Subcutaneous abdominal adipose tissue (tissue), 5 donors: Measurements from ENCODE around the gene LZTR1.
"Not testable (repeated sequence)": the region's sequence is repeated elsewhere in the genome, so short reads cannot be mapped to it uniquely, and the experiment has no call there.

Experiments used
- H3K27ac ChIP-seq: one replicate; pipeline ENCODE4 v1.7.0; 2013; ENCODE audit warnings: low read depth, mild to moderate bottlenecking, inconsistent platforms, low read length, moderate library complexity
- H3K27me3 ChIP-seq, 5 donors: one replicate each; pipeline ENCODE4 v1.7.0; 2013; ENCODE audit warnings: low read length in 5 of 5, inconsistent platforms in 1 of 5; ENCODE audit not compliant: control insufficient read depth in 5 of 5, insufficient read depth in 4 of 5
- H3K36me3 ChIP-seq, 5 donors: one replicate each; pipeline ENCODE4 v1.7.0; 2013; ENCODE audit warnings: low read length in 5 of 5; ENCODE audit not compliant: control insufficient read depth in 5 of 5, insufficient read depth in 5 of 5
- H3K4me1 ChIP-seq, 5 donors: one replicate each; pipeline ENCODE4 v1.7.0; 2013; ENCODE audit warnings: low read length in 5 of 5, mild to moderate bottlenecking in 3 of 5, moderate library complexity in 1 of 5; ENCODE audit not compliant: control insufficient read depth in 5 of 5, insufficient read depth in 5 of 5
- H3K4me3 ChIP-seq, 5 donors: one replicate each; pipeline ENCODE4 v1.7.0; 2013; ENCODE audit warnings: low read length in 5 of 5, low read depth in 1 of 5
- H3K9ac ChIP-seq, 5 donors: one replicate each; pipeline ENCODE4 v1.7.0; 2013; ENCODE audit warnings: low read length in 5 of 5, mild to moderate bottlenecking in 4 of 5, moderate library complexity in 3 of 5
- H3K9me3 ChIP-seq, 5 donors: one replicate each; pipeline ENCODE4 v1.7.0; 2013; ENCODE audit warnings: low read length in 5 of 5; ENCODE audit not compliant: control insufficient read depth in 5 of 5
- donor health status: healthy.
- donor health status: healthy.
- donor health status: healthy.
- donor health status: healthy.
- donor health status: healthy.

The LZTR1 gene

DNA sequence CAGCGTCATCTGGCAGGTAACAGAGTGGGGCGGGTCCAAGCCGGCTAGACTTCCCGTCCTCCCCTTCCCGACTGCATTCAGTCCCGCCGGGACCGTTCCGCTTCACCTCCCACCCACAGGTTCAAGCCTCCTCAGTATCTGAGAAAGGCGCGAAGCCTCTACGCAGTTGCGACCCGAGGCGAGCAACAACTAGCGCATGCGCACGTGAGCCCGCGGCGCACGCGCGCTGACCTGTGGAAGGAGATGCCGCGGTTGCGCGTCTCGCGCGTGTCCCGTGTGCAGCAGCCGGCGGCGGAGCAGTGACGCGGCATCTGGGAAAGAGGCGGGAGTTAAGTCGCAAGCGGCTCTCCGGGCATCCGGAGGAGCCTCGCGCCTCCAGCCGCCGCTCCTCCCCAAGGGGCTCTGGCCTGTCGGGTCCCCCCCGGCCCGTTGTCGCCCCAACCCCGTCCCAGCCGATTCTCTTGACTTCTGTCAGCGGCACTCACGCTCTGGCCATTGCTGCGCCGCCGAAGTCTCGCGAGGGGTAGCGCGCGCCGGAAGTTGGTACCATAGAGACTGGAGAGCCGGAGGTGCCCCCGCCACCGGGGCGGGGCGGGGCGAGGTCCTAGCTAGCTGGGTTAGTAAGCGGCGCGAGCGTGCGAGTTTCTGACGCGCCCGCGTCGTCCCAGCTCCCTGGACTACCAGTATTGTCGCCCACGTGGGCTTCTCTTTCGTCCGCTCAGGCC lies 19.7 kb downstream of the LZTR1 start, which contains the start of gene THAP7:
THAP7 (minus strand) TSS at position 518 of the 725 bp plus-strand sequence; CDS start at position 311, 207 bp downstream.
- H3K36me3 ChIP-seq, result peaks cover 0 to 34% (median 29%) of the 10 kb centered on the region in 5 donors
- H3K9ac ChIP-seq, result peak within 1 kb of the TSS; percentile 73 to 92 (median 91)
- peaks cover 10 to 39% (median 35%) of the 10 kb centered on the region in 5 donors for H3K4me1 ChIP-seq
- peak within 1 kb of the TSS; percentile 64 to 88 (median 86) for H3K4me3 ChIP-seq
- no peaks in the 10 kb centered on the region for H3K9me3 ChIP-seq
- H3K27me3 ChIP-seq, result no peaks in the 10 kb centered on the region
- H3K27ac ChIP-seq, result peak within 1 kb of the TSS; percentile 95

DNA sequence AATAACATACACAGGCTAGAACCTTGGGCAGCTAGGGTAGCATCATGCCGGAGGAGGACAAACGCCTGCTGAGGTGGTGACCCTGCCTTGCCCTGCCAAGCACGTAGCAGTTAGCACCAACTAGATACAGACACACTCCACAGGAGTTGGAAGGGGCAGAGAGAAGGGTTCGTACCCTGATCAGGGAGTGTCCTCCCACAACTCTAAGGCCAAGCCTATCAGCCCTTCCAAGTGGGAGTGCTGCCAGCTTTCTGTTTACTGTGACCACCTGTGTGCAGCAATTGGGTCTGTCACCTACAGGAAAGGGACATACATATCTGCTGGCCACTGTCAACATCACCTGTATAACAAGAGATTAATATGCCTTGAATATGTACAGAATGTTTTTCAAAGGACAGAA lies 21.7 kb downstream of the LZTR1 start:
- H3K4me1 ChIP-seq, result peaks cover 10 to 39% (median 35%) of the 10 kb centered on the region in 5 donors
- H3K27me3 ChIP-seq, result no peaks in the 10 kb centered on the region
- no peak overlapping the region for H3K27ac ChIP-seq
- H3K9ac ChIP-seq, result no peak overlapping the region
- H3K4me3 ChIP-seq, result no peak overlapping the region
- H3K9me3 ChIP-seq, result no peaks in the 10 kb centered on the region
- H3K36me3 ChIP-seq, result peaks cover 0 to 17% (median 12%) of the 10 kb centered on the region in 5 donors

DNA sequence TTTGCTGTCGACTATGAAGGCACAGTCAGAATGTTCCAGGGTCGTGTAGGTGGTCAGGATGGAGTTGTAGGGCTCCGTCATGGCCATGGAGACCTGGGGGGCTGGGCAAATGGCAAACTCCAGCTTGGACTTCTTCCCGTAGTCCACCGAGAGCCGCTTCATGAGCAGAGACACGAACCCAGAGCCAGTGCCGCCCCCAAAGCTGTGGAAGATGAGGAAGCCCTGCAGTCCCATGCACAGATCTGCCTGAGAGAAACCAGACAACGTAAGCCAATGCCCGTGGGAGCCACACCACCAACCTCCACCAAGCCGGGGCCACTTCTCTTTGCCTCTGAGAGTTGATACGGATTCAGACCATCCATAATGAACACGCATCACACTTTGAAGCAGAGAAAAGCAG lies 27.1 kb downstream of the LZTR1 start:
- not testable (repeated sequence) for H3K36me3 ChIP-seq, H3K4me3 ChIP-seq, H3K27me3 ChIP-seq

DNA sequence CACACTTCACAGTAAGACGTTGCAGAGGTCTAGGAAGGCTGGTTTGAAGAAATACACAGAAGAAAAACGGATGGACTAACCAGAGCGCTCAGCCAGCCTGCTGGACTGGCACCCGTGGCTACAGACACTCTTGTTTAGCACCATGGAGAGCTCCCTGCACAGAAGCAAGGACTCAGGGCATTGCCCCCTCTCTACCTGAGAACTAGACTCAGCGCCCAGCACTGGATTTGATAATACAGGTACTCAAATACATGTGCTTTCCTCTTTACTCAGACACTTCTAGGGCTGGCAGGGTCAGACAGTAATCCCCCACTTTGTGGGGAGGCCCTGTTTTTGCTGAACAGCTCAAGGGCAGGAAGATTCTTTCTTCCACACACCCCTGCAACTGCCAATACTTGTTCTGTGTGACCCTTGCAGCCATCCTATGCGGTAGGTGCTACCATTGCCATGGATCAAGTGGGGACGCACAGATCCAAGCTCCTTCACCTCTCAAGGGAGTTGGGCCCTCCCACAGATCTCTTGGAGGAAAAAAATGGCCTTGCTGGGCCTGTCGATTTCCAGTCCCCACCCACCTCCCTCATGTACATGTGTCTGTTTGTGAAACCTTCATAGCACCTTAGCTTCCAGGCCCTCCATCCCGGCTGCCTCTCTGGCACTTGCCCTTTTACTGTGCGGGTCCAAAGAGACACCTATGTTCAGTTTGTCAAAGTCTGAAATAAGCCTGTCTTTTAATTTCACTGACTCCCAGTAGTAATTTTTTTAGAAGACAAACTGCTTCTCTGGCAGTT lies 27.7 kb downstream of the LZTR1 start:
- no peak overlapping the region for H3K4me3 ChIP-seq
- H3K4me1 ChIP-seq, result peaks cover 2 to 13% (median 13%) of the 10 kb centered on the region in 5 donors
- no peaks in the 10 kb centered on the region for H3K36me3 ChIP-seq
- no peak overlapping the region for H3K9ac ChIP-seq
- peaks cover 0 to 2% (median 0%) of the 10 kb centered on the region in 5 donors for H3K27me3 ChIP-seq
- no peak overlapping the region for H3K27ac ChIP-seq
- no peaks in the 10 kb centered on the region for H3K9me3 ChIP-seq

More for the DNA sequence above, 27.1 kb downstream of the LZTR1 start:
- not testable (repeated sequence) for H3K9me3 ChIP-seq, H3K27ac ChIP-seq, H3K9ac ChIP-seq, H3K4me1 ChIP-seq

DNA sequence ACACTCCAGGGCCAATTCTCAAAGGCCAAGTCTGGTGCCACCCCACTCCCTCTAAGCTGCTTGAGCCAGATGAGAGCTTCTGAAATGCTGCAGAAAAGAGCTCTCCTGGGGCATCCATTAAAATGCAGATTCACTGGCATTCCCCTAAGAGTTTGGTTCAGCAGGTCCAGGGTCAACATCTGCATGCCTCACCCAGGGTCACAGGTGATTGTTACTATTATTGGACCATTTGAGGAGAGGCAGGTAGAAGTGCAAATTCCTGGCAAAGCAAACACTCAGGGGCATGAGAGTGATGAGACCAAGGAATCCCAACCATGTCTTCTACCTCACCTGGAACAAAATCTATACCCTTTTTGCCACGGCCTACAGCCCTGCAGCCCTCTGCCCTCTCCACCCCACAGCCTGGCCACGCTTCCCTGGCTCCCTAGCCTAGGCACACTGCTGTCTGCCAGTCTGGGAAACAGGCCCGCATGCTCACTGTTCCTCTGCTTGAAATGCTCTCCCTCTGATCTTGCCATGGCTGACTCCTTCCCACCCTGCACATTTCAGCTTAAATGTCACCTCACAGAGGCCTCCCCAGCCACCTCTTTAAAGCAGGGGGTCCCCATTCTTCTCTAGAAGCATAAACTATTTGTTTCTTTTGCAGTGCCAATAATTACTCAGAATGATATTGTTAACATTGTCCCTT lies 28.5 kb downstream of the LZTR1 start:
- H3K27me3 ChIP-seq, result peaks cover 0 to 2% (median 0%) of the 10 kb centered on the region in 5 donors
- H3K9ac ChIP-seq, result no peak overlapping the region
- peaks cover 2 to 21% (median 20%) of the 10 kb centered on the region in 5 donors for H3K4me1 ChIP-seq
- no peaks in the 10 kb centered on the region for H3K9me3 ChIP-seq
- no peaks in the 10 kb centered on the region for H3K36me3 ChIP-seq
- H3K27ac ChIP-seq, result no peak overlapping the region
- no peak overlapping the region for H3K4me3 ChIP-seq

DNA sequence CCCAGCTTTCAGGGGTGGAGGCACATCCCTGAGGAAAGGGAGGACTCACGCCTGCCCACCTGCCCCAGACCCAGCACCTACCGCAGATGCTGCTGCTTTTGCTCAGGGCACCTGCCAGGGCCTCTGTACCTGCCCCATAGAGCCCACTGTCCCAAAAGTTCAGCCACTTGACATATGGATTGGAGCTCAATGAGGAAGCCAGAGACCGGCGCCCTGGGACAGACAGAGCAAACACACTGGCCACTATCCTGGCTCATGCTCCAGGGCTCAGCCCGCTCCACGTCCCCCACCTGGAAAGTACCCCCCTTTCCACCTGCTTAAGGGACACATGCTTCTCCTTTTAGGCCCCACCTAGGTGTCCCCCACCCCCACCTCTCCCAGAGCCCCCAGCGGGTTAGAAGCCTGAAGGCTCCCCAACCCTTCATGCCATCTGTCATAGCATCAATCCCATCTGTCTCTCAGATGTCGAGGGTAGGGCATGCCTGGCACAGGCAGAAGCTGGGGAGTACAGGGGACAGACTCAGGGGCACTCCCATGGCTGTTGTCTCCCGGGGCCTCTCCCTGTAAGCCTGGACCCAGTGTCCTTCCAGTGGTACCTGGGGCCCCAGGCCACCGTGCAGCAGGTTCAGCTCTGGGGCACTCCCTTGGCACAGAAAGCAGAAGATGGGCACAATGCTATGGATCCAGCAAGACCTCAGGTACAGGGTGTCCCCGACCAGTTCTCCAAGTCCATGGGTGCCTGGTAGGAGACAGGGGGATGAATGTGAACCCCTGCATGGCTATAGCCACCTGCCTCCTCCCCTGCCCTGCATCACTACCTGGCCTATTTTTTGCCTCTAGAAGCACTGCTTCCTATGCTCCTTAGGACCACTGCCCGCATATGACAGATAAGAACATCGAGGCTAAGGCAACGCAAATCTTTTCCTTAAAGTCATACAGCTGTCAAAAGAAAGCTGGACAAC lies 30.6 kb downstream of the LZTR1 start:
- Histone ChIP-seq H3K9ac (no peak overlapping the region), H3K4me1 (peaks cover 2 to 31% (median 23%) of the 10 kb centered on the region in 5 donors), H3K36me3 (no peaks in the 10 kb centered on the region), H3K27ac (no peak overlapping the region), H3K9me3 (no peaks in the 10 kb centered on the region), H3K4me3 (no peak overlapping the region), H3K27me3 (peaks cover 0 to 2% (median 0%) of the 10 kb centered on the region in 5 donors)

DNA sequence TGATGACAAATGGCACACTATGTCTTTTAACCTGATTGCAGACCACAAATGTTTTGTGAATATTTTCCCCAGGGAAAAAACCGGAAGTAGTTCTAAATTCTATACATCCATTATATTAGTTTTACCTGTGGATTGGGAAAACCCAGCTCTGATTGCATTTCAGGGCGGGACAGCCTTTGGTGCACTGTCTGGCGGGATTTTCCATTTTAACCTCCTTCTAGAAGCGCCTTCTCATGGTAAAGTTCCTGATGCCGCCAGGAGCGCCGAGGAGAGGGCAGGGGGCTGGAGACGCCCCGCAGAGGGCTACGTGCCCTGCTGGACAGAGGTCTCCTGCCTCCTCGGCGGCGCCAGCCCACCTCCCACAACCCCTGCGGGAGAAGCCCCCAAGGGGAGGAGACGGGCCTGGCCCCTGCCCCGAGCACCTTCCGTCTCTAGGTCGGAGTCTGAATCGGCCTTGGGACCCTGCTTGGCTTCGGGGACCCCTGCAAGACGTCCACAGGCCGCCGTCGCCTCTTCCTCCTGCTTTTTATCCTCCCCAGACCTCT lies 31.6 kb downstream of the LZTR1 start:
- H3K27me3 ChIP-seq, result peaks cover 0 to 2% (median 0%) of the 10 kb centered on the region in 5 donors
- H3K27ac ChIP-seq, result no peak overlapping the region
- no peaks in the 10 kb centered on the region for H3K36me3 ChIP-seq
- peaks cover 2 to 31% (median 23%) of the 10 kb centered on the region in 5 donors for H3K4me1 ChIP-seq
- H3K4me3 ChIP-seq, result peak overlapping the region in 4 of 5 donors; percentile 54 to 73 (median 61)
- H3K9ac ChIP-seq, result peak overlapping the region in 3 of 5 donors; percentile 52 to 68 (median 56)
- no peaks in the 10 kb centered on the region for H3K9me3 ChIP-seq

DNA sequence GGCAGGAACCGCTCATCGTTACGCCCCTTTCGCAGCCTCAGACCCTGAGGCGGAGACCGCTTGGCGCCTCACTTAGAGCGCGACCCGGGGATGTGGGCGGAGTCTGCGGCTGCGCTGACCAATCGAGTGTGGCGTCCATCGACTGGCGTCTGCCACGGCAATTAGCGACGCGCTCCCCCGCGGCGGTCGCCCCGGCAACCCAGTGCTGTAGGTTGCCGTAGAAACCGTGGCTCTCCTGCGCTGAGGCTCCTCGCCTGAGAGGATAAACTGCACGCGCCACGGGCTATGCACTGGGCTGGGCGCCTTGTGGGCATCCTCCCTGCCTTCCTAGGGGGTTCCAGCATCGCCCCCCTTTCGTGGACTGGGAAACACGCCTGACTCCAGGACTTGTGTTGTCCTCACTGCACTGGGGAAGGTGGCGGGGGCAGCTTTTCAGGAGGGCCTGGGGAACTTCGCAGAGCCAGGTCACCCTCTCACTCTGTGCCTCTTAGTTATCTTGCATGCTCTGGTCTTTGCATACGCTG lies 32.2 kb downstream of the LZTR1 start:
- Histone ChIP-seq H3K27ac (no peak overlapping the region), H3K9ac (peak overlapping the region in 3 of 5 donors; percentile 52 to 68 (median 56))

More for the DNA sequence above, 32.2 kb downstream of the LZTR1 start:
- Histone ChIP-seq H3K36me3 (no peaks in the 10 kb centered on the region), H3K9me3 (no peaks in the 10 kb centered on the region), H3K27me3 (peaks cover 0 to 2% (median 0%) of the 10 kb centered on the region in 5 donors), H3K4me1 (peaks cover 2 to 31% (median 23%) of the 10 kb centered on the region in 5 donors), H3K4me3 (peak overlapping the region; percentile 54 to 73 (median 65))
